Mesenteric fat pad (tissue), 1 donor: ENCODE data around the gene EYA4. TPM values are rescaled to one million over a fixed set of nuclear protein-coding genes. Genes with fewer than 3 reads are reported as not detected.

ENCODE experiments used
- DNase-seq: peaks from one replicate; pipeline ENCODE4 v3.0.0-alpha.2; 2020; ENCODE audit warnings: low spot score
- total RNA-seq: library from RNA; stranded (reverse); fragmentation: NEBNext Ultra II Directional; extraction: Animal tissue kit (Norgen Biotek cat#: 25700); gene quantifications from one replicate; pipeline ENCODE4 v1.2.1, GENCODE V29; 2021
- donor health status: DM: yes; HTN: yes; CAD: no.

Gene EYA4
- total RNA-seq, 1 donor from 2014 or later, result 1.0 TPM

DNA sequence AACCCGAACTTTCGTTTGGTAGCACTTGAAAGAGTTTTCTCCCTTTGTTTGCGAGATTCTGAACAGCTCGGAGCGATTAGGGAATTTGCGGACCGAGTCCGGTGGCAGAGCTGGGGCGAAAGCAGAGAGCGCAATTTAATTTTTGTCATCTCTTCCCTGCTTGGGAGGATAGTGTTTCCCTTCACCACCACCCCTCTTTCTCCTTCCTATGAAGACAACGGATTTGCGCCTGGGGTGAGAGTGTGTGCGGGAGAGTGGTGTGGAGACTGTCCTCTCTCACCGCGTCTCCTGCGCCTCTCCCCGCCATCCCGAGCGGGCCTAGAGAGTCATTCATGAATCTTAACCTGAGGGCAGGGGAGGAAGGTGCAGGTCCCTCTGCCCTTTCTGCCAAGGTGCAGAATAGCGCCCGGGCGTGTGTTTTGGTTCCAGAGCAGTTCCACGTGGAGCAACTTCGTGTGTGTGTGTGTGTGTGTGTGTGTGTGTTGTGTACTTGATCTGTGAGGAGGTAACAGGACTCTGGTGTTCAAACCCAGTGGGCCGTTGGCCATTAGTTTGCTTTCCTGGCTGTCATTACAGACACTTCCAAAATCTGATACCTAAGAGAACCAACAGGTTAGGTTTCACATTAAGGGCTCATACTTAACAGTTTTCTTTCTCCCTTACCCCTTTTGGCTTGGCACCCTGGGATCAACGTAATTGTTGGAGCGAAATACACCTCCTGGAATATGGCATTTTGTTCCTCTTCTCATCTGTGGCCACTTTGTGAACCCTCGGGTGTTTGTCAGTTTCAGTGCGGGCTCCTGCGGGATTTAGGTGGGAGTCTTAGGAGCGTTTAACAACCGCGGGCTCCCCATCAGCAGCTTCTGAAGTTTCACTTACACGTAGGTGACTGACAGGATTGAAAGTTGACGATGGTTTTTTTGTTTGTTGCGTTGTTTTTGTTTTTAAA, 1.8 kb downstream of the EYA4 start:
- DNase-seq, result no peak

DNA sequence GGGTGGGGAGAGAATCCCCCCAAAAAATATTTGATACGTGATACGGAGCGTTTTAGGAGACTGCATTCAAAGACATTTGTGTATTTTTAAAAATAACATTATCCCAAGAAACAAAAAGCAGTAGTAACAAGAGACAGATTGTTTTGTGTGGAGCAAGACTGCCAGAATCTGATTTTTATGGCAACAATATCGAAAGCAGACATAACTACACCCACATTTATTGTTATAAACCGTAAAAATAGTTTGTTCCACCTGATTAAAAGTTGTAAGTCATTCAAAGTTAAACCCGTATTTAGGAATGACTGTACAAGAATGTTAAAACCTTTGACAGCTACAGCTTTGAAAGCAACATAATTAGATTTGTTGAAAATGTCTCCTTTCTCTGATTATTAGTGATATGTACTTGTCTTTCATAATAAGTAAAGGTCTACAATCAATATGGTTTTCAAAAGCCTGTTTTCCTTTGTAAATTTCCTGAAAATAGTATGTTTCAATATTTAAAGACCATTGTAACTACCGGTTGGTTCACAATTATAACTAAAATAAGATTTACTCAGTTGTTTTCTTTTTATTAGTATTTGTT, 2.7 kb downstream of the EYA4 start:
- DNase-seq, result no peak

GRCh38 chr6:133244519-133244918, 3.4 kb downstream of the EYA4 start:
- no peak for DNase-seq

- DNase-seq, result no peak
These were observed 3.9 kb downstream of the EYA4 start for GRCh38 chr6:133245007-133245406.

DNA sequence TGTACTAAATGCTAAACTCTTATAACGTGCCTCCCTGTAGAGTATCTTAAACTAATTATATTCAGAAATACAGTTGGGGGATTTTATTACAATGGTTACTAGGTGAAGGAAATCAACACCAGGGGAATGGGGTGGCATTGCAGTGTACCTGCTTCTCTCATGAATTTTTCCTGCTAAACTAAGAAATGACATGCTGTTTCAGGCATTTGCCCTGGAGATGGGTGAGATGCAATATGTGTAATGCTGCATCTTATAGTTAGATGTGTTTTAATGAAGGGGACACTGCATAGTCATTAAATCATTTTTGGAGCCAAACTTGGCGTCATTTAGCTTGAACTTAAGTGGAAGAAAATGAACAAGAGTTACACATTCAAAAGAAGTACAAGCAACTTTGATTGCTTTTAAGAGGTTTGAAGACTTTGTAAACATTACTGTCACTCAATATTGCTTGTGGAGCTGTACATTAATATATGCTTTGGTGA, 4.3 kb downstream of the EYA4 start:
- no peak for DNase-seq

GRCh38 chr6:133247581-133247980, 6.4 kb downstream of the EYA4 start:
- no peak for DNase-seq

- no peak for DNase-seq
These were observed 7.3 kb downstream of the EYA4 start for GRCh38 chr6:133248241-133249001.

- DNase-seq, result no peak
These were observed 10.5 kb downstream of the EYA4 start for GRCh38 chr6:133251688-133252087.

DNA sequence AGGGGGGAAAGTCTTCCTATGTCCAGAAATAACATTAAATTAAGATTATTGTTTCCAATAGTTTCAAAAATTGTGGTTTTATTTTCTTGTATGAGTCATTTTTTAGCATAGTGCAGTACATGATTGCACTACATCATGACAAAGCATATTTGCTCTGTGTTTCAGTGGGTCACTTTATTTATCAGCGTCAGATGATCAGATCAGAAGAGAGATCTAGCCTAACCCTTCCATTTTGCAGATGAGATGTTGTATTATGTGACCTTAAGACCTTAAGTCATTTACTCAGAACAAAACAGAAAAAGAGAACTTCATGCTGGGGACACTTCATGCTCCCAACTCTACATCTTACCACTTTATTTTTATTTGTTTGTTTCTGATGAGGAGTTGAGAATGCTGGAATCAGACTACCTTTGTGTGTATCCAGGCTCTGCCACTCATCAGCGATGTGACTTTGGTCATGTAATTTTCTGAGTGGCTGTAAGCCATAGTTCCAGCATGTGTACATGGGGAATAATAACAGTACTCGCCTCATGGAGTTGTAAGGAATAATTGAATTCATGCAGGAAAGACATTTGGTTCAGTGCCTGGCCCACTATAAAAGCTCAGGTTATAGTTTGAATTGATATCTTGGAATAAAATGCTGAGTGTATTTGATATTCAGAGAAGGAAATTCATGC, 13.5 kb downstream of the EYA4 start:
- no peak for DNase-seq

- DNase-seq, result no peak
These were observed 16.5 kb downstream of the EYA4 start for GRCh38 chr6:133257545-133258105.

GRCh38 chr6:133259561-133259960, 18.4 kb downstream of the EYA4 start:
- no peak for DNase-seq

GRCh38 chr6:133262804-133263203, 21.6 kb downstream of the EYA4 start:
- no peak for DNase-seq

DNA sequence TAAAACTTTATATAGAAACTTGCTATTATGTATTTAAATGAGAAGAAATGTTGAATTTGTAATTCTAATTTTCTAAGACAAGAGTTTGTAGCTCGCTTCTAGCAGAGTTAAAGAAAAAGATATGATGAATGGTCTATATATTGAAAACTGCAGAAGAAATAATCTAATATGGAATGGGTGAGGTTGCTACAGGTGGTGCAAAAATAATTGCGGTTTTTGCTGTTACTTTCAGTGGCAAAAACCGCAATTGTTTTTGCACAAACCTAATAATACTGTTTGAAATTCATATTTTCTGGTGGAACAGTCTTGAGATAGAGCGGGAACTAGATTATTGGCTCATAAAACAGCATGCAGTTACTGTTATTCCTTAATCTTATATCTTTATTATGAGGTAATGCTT, 23.9 kb downstream of the EYA4 start:
- DNase-seq, result no peak

DNA sequence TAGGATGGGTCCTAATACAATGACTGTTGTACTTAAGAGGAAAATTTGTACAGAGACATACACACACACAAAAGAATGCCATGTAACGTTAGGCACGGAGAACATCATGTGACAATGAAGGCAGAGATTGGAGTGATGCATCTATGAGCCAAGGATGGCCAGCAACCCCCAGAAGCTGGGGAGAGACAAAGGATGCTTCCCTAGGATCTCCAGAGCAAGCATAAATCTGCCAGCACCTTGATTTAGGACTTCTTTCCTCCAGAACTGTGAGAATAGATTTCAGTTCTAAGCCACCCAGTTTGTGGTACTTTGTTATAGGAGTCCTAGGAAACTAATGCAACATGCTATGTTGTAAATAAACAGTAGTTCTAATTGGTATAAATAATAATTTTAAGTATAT, 25.0 kb downstream of the EYA4 start:
- no peak for DNase-seq

DNA sequence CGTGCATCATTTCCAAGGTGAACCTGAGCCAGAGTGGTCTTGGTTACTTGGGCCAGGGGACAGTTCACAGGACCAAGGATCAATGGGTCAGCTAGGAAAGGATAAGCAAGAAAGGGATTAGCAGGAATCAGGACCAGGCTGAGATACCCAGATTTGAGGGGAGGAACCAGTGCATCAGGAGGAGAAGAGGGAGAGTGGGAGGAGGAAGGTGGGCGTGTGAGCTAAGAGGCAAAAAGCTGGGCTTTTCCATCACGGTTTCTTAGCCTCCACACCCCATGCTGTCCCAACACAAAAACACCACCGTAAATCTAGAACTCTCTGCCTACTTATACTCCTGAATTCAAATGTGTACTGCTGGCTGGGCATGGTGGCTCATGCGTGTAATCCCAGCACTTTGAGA, 27.5 kb downstream of the EYA4 start:
- no peak for DNase-seq

- no peak for DNase-seq
These were observed 33.7 kb downstream of the EYA4 start for GRCh38 chr6:133274813-133275212.

DNA sequence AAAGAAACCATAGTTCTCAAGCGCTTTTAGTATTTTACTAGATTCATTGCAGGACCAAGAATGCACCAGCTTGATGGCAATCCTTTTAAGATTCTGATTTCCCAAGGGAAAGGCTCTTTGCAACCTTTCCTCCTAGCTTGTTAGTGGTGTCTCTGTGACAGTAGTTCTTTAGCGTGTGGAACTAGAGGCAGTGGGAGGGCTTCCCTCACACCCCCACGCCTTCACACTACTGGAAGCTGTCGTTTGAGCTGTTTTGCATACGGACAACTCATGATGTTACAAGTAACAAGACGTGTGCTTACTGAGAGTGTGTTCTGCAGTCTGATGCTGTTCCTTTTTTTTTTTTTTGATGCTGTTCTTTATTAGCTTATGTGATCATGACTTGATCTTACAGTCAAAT, 34.1 kb downstream of the EYA4 start:
- no peak for DNase-seq

DNA sequence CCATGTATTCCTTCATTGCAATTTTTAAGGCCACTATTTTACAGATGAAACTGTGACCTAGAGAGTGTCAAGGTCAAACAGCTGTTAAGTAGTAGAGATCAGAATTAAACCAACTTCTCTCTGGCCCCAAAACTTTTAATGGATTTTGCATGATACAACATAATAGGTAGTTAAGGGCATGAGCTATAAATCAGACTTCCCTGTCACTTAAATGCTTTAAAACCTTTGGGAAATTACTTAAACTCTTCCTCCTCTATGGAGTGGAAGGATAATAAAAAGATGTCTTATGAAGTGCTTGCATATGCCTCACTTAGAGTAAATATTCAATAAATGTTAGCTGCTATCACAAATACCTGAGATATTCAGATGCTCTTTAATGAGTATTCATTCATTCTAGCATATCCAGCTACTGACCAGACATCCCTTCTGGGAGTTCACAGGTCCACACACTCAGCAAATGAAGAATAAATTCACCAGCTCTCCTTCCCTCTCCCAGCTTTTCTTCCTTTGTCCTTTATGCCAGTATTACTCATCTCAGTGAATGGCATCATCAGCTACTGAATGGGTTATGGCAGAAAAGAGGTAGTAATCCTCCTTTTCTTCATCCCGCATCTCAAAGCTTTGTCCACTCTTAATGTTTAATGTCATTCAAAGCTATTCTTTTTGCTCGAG, 36.2 kb downstream of the EYA4 start:
- no peak for DNase-seq

DNA sequence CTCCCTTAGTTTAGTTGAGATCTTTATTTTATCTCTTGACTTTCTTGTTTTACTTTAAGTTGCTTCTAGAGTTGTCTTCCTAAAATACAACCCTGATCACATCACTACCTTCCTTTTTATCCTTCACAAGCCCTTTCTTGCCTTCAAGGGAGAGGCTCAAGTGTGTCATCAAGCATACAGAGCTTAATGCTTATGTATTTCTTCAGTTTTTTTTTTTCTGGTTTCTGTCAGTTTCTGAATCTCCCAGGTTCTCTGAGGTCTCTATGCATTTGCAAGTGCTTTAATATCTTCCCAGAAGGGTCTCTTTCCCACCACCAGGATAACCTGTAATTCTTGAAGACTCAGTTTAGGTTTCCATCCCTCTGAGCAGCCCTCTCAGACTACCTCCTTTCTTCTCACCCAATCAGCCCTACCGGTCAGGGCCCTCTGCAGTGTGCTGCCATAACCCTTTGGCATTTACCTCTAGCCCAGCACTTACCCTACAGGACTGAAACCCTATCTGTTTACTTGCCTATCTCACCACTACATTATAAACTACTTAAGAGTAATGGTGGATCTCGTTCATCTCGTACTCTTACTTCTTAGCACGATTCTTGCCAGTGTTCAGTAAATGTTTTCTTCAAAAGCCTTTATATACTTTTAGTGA, 36.9 kb downstream of the EYA4 start:
- no peak for DNase-seq

DNA sequence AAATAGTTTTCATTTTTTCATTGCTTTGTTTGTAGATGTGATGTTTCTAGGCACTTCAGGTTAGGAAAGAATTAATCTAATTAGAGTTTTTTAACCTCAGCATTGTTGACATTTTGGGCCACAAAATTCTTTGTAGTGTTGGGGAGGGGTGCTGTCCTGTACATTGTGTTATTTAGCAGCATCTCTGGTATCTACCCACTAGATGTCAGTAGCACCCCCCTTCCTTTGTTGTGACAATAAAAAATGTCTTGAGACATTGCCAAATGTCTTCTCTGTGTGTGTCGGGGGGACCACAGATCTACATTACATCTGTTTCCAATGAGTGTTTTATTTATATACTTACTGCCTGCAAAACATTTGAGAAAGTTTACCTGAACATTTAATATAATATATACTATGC, 45.6 kb downstream of the EYA4 start:
- no peak for DNase-seq
